HEK293T (cell line): ENCODE results near the gene CLRN1.

Experiments
- FOXM1 ChIP-seq: fragments of 450-650 bp; IDR thresholded peaks from 2 replicates; pipeline ENCODE4 v1.6.1; 2017; ENCODE audit warnings: mild to moderate bottlenecking, borderline replicate concordance
- TF ChIP-seq, protein P1 (sequence below): fragments of 450-650 bp; IDR thresholded peaks from 2 replicates; pipeline ENCODE4 v1.6.1; 2016

DNA sequence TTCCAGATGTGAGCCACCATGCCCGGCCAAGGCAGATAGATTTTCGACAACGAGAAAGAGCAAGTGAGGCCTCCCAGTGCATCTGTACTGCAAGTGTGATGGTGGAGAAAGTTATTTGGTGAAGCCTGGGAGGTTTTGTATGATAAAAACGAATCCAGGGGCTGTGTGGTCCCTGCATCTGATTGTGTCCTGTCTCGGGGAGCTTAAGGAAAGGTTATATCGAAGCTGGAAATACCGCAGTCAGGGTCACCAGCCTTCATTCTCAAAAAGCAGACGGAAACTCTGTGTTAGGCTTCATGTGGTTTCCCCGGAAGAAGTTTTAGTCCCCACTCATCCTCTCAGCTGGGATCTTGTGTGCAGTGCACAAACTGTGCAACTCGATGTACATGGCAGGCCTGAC, 70.7 kb downstream of the CLRN1 start:
- TF ChIP-seq, protein P1, sequence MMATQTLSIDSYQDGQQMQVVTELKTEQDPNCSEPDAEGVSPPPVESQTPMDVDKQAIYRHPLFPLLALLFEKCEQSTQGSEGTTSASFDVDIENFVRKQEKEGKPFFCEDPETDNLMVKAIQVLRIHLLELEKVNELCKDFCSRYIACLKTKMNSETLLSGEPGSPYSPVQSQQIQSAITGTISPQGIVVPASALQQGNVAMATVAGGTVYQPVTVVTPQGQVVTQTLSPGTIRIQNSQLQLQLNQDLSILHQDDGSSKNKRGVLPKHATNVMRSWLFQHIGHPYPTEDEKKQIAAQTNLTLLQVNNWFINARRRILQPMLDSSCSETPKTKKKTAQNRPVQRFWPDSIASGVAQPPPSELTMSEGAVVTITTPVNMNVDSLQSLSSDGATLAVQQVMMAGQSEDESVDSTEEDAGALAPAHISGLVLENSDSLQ = no peak
- no peak for TF ChIP-seq FOXM1
